Measurements from ENCODE around the gene CIROP.

Gene CIROP

DNA sequence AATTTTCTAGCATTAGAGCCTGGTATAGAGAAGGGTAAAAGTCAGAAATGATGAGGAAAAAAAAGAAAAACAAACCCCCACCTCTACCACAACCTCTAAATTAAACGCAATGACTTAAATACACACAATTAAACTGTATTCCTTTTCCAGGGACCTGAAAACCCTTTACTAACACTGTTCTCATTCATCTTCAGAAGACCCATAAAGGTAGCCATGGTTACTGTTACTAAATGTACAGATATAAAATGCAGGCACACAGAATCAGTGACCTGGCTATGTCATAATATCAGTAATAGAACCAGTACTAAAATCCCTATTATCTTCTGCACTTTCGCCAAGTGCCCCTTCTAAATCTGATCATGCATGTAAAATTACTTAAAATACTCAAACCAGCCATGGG lies 11.3 kb downstream of the CIROP start:
- no peak for DNase-seq (ENCODE audit: low spot score)

- no peak for DNase-seq (ENCODE audit: low spot score)
These were observed 11.7 kb downstream of the CIROP start for GRCh38 chr14:23093104-23093503.

DNA sequence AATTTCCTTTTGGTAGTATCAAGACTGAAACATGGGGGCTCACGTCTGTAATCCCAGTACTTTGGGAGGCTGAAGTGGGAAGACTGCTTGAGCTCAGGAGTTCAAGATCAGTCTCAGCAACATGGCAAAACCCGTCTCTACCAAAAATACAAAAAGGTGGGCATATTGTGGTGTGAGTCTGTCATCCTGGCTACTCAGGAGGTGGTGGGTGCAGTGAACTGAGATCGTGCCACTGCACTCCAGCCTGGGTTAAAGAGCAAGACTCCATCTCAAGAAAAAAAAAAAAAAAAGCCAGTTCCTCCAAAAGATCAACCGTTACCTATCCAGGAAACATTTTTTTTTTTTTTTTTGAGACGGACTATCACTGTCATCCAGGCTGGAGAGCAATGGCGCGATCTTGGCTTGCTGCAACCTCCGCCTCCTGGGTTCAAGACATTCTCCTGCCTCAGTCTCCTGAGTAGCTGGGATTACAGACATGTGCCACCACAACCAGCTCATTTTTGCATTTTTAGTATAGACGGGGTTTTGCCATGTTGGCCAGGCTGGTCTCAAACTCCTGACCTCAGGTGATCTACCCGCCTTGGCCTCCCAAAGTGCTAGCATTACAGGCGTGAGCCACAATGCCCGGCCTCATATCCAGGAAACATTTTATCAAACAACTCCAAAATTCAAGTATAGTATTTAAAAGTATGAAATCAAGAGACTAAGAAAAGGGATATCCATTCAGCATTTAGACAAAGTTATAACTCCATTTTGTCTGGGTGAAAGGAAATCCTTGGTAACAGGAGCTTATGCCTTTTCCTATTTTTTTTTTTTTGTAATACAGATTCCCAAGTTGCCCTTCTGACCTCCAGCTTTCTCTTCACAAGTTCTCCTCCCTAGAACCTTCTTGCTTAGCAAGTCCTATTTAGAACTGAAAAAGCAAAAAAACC lies 13.2 kb downstream of the CIROP start:
- DNase-seq (ENCODE audit: low spot score) = no peak

DNA sequence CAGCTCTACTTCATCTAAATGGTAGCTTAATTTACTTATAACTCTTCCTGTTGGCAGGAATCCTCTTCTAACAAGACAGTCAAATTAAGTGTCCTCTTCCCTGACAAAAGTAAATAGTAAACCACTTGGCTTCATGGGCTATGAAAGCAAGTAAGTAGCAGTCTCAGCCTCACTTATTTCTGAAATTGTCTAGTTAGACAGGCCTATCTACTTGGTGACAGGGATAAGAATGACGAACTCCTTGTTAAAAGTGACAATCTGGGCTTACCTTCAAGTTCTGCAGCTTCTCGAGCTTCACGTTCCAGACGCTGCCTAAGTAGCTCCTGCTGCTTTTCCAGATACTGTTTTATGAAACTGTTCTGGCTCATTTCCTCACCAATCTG lies 14.5 kb downstream of the CIROP start:
- DNase-seq (ENCODE audit: low spot score) = no peak

DNA sequence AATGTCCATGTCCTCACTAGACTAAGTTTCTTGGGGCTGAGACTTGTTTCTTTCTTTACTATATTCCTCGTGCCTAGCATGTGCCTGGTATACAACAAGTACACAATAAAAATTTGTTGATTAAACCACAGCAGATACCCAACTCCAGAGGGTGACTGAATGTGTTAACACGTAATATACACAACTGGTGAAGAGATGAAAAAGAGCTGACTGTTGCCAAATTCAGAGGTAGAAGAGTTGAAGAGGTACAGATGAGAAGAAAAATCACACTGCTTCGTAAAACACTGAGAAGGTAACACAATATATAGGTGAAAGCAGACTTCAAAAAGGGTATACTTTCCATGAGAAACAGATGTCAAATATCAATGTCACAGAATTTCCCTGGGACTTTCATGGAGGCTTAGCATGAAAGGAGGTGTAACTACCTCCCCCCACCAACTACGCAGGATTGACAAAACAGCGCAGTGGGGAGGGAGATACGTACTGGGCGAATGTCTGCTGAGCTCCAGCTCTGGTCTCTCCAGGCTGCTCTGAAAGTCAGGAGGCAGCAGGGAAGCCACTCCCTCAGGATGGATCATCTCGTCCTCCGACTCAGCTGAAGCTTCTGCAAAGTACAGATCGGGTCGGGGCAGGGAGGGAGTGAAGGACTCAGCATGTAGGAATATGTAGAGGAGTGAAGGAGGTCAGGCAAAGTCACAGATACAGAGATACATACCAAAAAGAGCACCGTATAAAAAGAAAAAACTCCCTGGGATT lies 15.1 kb downstream of the CIROP start:
- DNase-seq (ENCODE audit: low spot score) = no peak

GRCh38 chr14:23086565-23086964 lies 18.2 kb downstream of the CIROP start:
- DNase-seq (ENCODE audit: low spot score) = no peak

DNA sequence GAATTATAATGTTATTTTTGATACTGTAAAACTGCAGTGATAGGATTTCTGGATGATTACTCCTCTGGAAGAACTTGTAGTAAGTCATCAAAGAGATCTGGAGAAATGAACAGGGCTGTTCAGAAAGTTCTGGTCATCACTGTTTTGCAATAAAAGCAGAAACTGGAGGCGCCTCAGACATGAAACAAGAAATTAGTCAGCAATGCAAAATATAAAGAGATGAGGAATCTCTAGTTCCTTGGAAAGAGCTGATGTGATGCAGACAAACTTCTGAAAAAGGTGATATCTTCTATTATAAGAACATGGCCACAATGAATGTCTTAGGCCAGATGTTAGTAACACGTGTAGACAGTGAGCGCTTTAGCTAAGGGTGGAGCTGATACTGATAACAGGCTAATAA lies 19.3 kb downstream of the CIROP start:
- no peak for DNase-seq (ENCODE audit: low spot score)

GRCh38 chr14:23080474-23080873 lies 24.3 kb downstream of the CIROP start:
- DNase-seq (ENCODE audit: low spot score) = no peak

DNA sequence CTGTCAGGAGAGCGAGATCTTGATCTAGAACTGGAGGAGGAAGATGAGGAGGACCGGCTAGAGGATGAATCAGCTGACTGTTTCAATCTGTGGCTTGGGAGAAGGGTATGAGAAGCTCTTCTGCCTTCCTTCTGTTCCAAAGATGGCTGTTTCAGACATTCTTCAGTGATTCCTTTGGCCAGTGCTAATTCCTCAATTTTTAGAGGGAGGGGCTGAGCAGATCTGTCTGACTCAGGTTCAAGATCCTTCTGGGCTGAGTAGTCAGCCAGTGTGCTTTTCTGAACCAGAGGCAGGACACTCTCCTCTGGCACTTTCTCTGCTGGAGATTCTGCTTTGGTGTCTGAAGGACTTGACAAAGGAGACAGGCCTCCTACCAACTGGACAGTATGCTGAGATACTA lies 25.1 kb downstream of the CIROP start:
- DNase-seq (ENCODE audit: low spot score) = no peak

GRCh38 chr14:23078692-23079116 lies 26.1 kb downstream of the CIROP start:
- peak; percentile 83 for DNase-seq (ENCODE audit: low spot score)

DNA sequence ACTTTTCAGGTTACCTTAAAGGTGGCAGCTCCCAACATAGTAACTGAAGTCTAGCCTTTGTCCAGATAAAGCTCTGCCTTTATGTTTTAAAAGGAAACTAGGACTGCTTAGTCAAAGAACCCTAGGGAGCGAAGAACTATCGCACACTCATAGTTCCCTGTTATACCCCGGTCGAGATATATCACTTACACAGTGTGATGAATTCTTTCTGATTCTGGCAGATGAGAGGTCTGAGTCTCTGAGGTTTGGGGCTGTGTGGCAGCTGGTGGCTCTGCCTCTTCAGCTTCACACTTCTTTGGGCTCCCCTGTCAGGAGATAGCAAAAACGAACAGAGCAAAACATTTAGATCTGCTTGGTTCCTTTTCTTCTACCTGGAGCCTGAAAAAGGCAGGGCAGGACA lies 26.8 kb downstream of the CIROP start:
- no peak for DNase-seq (ENCODE audit: low spot score)

DNA sequence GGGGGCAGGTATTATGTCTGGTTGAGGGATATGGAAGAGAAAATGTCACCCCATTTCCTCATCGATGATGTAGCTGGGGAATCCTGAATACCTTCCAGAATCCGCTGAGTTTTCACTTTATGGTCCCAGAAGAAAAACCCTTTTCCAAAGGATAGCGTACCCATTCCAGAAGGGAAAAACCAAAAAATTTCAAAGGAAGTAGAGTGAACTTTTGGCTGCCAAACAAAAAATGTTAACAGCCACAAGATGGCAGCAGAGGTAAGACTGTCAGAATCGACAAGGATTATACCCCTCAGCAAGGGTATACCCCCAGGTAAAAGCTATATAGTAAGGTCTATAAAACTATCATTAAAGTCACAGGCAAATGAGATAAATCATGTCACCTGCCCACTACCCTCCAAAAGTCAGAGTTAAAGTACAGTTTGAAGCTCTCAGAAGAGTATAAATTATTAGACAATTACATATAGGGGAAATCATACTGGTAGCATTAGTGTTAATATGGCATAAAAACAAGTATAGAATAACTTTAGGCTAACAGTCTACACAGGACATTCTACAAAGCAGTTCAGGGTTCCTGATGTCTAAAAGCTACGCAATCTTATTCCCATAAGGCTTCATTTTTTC lies 27.9 kb downstream of the CIROP start:
- no peak for DNase-seq (ENCODE audit: low spot score)

DNA sequence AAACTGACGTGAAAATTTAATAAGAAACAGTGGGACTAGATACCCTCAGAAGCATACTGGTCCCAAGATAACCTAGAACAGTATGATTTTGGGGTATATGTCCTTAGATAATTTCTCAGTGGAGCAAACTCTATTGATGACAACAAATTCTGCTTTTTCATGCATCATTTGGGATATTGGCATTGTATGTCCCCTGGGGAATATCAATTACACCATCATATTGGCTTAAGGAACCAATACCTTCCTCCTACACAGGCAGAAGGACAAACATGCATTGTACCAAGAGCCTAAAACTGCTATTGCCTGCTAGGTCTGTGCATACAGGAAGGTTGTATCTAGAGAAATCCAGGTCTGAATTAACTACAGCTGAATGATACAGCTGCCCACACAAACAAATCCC lies 29.9 kb downstream of the CIROP start:
- no peak for DNase-seq (ENCODE audit: low spot score)

- DNase-seq (ENCODE audit: low spot score) = peak; percentile 2
These were observed 32.8 kb downstream of the CIROP start for GRCh38 chr14:23071921-23072539.

DNA sequence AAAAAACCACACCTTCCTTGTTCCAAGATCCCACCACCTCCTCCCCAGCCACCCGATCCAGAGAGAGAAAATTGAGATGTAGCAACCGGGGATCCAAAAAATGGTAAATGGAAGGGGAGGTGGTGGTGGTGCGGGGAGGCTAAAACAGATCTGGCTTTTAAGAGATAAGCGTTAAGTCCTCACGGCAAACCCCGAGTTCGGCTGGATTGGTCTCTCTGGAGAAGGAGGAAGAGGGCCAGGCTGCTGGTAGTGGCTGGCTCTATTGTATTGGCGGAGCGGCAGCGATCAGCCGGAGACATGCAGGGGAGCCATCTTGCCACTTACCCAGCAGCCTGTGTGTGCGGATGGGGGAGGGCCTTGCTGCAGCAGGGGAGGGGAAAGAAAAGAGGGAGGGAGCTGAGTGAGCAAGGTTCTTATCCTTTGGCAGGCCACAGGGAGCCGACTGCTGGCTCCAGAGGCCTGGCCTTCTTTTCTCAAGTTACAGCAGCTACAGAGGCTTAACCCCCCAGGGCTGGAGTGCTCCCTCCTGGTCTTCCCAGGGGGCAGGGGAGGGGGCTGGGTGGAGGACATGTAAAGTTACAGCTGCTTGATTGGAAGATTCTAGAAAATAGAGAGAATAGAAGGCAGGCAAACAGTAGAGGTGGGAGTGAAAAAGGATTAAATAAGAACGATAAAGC lies 33.4 kb downstream of the CIROP start:
- peak; percentile 90 for DNase-seq (ENCODE audit: low spot score)

GRCh38 chr14:23070262-23071129 lies 34.3 kb downstream of the CIROP start:
- peak; percentile 27 for DNase-seq (ENCODE audit: low spot score)

GRCh38 chr14:23069413-23069806 lies 35.4 kb downstream of the CIROP start:
- peak; percentile 2 for DNase-seq (ENCODE audit: low spot score)

DNA sequence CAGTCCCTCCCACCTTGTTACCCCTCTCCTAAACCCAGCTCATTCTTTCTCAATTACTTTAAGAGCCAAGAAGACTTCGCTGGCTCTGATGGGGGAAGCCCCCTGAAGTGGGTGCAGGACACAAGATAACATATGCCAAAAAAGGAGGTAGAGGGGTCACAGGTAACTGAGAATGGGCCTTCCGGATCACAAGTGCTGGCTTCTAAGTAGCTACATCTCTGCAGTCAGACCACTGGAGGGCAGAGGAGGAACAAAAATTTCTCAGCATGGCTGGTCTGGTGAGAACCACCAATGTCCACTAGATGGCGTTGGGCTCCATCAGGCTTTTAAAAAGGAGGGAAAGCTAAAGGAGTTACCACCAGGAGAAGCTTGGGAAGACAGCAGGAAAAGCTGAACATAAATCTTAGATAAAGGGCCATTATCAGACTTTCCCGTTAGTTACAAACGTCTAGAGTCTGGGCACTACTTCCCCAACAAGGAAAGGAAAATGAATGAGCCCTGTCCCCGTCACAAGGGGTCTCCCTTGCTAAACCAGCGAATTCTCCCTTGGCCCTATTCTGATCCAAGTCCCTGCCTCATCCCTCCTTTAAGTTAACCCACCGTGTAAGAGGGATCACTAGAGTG lies 35.9 kb downstream of the CIROP start:
- peak; percentile 89 for DNase-seq (ENCODE audit: low spot score)

DNA sequence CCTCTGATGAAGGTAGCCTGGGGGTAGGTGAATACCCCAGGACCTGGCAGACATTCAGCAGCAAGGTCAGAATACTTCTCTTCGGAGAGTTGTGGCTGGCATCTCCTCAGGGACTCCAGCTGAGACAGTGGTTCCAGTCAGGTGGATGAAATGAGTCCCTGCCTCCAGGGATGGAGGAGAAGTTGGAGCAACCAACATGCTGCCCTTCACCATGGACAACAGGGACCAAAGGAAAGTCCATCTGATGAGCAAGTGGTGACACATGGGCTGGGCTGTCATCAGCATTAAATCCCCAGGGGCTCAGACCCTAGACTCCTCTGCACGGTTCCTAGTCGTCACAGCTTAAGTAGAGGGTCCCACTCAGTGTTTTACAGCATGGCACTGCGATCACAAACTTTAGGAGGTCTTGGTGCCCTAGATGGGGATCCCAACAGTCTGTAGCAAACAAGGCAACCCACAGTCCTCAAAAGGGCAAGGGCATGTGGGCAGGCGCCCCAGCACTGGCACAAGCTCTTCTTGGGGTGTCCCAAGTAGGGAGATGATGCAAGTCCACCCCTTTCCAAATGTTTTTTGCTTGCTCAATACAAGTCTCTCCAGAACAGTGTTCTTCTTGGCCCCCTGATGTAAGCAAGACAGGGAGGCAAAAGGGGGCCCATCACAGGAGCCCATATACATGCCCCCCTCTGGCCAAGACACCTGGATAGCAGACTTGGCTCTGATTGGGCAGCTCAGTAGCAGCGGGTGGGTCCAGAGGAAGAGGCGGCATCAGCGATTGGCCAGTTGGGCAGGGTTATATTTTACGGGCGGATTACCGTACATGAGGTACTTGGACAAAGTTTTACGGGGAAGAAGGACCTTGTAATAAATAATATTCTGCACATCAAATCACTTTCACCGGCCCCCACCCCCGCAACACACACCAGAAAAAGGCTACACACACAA lies 36.7 kb downstream of the CIROP start:
- DNase-seq (ENCODE audit: low spot score) = peak; percentile 34

Measured in AG08396 (cell line).